ENCODE measurements around the gene EIF4ENIF1.
"Not testable (repeated sequence)": the region's sequence is repeated elsewhere in the genome, so short reads cannot be mapped to it uniquely, and the experiment has no call there.

EIF4ENIF1 gene

DNA sequence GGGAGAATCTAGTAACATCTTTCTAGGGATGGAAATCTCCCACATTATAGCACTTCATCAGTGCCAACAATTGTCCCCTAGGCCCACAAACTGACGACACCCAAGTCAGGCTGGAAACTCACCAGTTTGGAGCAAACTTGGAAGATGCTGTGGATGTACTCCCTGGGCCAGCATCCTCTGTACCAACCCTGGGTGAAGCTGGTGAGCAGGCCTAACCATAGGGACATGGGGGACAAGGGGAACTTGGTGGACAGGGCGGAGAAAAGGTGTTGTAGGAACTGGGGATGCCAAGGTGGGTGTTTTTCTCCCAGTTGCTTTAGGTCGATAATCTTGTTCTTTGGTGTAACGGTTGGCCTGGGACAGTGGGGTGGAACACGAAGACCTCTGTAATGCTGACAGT is 48.0 kb downstream of the EIF4ENIF1 start:
- DNase-seq (ENCODE audit: low read depth) = no peak

DNA sequence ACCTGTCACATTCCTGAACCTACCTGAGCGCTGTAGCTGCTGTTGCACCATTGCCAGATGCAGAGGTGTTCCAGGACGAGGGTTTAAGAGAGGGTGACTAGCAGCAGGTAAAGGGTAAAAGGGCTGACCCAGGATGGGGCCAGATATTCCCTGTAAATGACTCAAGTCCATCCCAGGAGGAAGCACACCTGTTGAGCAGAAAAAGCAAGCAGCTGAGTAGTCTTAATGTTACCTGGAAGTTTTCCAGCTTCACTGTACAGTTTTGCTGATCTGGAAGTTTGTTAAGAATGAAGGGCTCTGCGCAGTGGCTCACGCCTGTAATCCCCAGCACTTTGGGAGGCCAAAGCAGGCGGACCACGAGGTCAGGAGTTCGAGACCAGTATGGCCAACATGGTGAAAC is 49.0 kb downstream of the EIF4ENIF1 start:
- no peak for DNase-seq (ENCODE audit: low read depth)

DNA sequence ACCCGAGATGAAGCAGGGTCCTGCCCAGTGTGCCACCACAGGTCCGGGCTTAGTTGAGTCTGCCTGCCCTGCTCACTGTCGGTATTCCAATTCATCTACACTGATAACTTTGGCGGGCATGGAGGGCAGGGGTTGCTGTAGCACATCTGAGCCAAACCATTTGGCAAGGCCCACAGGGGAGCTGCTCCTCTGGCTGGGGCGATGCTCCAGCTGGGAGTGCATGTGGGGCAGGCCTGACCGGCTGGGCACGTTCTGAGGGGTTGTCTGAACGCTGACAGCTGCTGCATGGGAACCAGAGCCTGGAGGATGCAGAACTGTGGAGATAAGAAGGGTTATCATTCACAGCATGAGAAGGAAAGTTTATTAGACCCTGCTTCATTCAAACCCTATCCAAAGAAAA is 49.8 kb downstream of the EIF4ENIF1 start:
- no peak for DNase-seq (ENCODE audit: low read depth)

DNA sequence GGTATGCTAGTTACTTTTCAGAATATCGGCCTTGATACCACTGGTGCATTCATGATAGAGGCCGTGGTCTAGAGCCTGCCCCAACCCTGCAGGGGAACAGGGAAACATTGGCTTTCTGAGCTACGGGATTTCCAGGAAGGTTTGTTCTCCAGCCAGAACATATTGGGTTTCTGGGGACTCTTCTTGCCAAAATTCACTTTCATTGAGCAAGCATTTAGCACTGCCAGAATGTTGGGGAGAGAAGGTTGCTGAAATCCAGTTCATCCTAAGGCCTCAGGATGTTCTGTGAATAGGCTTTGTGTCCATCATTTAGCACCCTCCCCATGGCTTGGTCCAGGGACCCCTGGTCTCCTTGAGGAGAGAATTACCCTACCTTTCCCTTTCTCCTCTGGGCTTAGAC is 53.5 kb downstream of the EIF4ENIF1 start:
- peak; percentile 32 for DNase-seq (ENCODE audit: low read depth)

DNA sequence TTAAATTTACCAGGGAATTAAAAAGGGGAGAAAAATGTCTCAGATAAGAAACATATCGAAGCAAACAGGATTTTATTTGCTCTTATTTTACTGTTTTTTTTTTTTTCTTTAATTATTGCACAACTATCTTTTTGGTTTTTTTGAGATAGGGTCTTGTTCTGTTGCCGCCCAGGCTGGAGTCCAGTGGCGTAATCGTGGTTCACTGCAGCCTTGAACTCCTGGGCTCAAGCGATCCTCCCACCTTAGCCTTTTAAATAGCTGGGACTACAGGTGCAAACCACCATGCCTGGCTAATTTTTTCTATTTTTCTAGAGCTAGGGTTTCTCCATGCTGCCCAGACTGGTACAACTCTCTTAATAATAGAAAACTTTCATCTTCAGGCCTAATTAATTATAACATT is 57.7 kb downstream of the EIF4ENIF1 start:
- no peak for DNase-seq (ENCODE audit: low read depth)

DNA sequence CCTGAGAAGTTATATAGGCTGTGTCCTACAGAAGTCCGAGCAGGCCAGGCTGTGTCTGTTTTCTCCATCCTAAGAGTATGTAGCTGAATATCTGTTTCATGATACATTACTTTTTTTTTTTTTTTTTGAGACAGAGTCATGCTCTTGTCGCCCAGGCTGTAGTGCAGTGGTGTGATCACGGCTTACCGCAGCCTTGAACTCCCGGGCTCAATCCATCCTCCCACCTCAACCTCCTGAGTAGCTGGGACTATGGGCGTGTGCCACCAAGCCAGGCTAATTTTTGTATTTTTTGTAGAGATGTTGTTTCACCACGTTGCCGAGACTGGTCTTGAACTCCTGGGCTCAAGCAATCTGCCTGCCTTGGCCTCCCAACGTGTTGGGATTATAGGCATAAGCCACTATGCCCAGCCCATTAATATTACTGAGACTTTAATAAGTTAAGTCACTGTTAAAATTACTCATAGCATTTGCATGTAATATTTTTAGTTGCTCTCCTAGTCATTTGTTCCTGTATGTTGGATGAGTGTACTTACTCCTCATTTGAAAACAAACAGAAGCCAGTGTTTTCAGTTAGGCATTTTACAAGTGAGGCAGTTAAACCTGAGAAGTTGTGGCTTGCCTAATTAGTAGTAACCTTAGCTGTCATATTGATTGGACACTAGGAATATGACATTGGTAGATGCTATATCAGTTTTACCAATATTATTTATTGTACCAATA is 64.2 kb downstream of the EIF4ENIF1 start:
- DNase-seq (ENCODE audit: low read depth) = no peak

DNA sequence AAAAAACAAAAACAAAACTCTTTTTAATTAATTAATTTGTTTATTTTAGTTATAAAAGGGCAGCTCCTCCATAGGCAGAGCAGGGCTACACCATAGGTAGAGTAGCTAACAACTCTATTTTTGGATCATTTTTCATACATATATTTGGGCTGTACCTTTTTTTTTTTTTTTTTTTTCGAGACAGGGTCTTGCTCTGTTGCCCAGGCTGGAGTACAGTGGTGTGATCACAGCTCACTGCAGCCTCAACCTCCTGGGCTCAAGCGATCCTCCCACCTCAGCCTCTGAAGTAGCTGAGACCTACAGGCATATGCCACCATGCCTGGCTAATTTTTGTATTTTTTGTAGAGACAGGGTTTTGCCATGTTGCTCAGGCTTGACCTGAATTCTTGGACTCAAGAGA is 87.3 kb downstream of the EIF4ENIF1 start:
- not testable (repeated sequence) for DNase-seq (ENCODE audit: low read depth)

DNA sequence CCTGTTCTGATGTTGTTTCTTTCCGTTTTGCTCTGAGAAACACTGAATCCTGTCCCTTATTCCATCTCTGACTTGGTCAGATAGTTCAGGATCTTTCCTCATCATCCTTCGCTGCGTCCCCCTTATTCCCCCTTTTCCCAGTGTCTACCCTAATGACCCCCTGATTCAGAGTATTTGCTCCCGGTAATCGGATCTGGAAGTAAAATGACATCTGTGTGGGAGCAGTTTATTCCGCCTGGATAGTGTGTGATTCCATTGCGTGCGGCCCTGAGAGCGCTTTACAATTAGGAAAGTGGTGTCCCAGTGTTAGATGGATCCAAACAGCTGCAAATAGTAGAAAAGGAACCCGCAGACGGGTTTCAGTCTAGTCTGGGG is 89.6 kb downstream of the EIF4ENIF1 start:
- DNase-seq (ENCODE audit: low read depth) = no peak

DNA sequence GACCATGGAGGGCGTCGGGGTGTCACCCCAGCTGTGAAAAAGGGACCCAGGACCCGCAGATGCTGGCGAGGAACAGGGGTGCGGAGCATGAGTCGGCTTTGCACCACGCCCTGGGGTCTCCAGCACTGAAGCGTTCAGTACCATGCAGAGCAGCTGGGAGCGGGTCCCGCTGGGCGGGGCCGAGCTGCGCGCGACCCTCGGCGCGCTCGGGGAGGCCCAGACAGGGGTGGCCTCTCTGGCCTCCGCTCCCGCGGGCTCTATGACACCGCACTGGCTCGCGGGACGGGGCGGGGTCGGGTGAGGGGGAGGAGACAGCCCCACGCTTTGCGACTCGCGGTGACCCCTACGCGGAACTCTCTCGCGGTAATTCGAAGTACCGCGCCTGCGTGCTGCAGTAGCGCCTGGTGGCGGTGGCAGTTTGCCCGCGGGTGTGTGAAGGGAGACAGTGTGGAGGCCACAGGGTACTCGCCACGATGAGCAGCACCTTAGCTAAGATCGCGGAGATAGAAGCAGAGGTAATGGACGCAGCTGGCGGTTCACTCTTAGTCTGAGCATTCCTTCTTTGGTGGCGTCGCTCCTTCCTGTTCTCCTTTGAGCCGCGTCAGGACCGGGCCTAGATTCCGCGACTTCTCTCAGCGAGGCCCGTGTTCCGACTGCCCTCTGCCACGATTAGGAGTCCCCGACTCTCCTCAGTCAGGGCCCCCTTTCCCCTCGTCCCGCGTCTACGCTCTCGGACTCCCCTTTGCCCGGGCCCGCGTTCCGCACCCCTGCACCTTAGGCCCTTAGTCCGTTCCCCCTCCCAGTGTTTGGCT is 90.2 kb downstream of the EIF4ENIF1 start, which contains the start of gene DRG1:
Gene DRG1, plus strand, starts transcription at position 394 of the 812 bp plus-strand sequence. Its CDS starts 80 bp downstream, at position 474.
- DNase-seq (ENCODE audit: low read depth) = peak; percentile 88

DNA sequence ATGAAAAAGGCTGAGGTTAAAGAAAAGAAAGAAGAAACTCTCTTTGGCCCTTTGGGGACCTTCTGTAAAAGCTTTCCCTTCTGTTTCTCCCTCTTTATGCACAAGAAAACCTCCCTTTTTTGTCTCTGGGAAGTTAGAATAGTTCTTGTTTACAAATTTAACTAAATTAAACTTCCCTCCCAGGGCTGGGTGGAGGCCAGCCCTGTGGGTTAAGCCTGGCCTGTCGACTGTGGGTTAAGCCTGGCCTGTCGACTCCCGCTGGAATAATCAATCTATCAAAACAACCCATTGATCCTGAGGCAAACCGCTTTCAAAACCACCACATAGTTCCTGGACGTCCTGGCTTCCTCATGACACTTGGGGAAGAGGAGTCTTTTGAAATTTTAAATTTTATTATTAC is 91.4 kb downstream of the EIF4ENIF1 start:
- peak; percentile 26 for DNase-seq (ENCODE audit: low read depth)

DNA sequence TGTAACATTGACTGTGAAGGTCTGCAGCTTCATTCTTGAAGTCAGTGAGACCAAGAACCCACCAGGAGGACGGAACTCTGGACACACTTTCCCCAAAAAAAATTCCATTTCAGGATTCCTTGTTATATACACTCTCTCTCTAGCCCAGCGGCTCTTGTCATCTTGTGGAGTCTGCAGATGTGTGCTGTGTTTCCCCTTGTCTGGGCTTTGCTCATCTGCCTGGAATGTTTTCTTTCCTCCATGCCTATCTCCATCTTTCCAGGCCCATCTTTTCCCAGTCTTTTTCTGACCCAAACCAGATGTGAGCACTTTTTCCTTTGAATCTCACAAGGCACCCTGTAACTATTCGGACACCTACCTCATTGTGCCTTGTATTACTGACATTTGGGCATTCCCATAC is 95.3 kb downstream of the EIF4ENIF1 start:
- DNase-seq (ENCODE audit: low read depth) = no peak

DNA sequence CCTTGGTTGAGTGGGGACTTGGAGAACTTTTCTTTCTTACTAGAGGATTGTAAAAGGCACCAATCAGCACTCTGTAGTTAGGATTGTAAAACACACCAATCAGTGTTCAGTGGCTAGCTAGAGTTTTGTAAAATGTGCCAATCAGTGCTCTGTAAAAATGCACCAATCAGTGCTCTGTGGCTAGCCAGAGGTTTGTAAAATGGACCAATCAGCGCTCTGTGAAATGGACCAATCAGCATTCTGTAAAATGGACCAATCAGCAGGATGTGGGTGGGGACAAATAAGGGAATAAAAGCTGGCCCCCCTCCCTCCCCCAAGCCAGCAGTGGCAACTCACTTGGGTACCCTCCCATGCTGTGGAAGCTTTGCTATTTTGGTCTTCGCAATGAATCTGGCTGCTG is 95.7 kb downstream of the EIF4ENIF1 start:
- DNase-seq (ENCODE audit: low read depth) = no peak
